OCI-LY7 (cell line): ENCODE measurements around the gene ZNF254. TPM values are rescaled to one million over a fixed set of nuclear protein-coding genes. Genes with fewer than 3 reads are reported as not detected.

ENCODE experiments used
- BruUV-seq: library from RNA; stranded (reverse); fragments of 400-500 nt; replicated peaks from 2 replicates; lab custom pipeline; 2021; lab: Mats Ljungman, UMichigan
- CTCF ChIA-PET: fragments of 300-600 bp; sonication (Branson Sonifier 250); formaldehyde crosslinking; loops from one replicate; lab custom pipeline; 2022; ENCODE audit warnings: antibody characterized with exemption; ENCODE audit not compliant: unreplicated experiment; lab: Charles Lee
- POLR2A ChIA-PET: fragments of 300-600 bp; sonication (Branson Sonifier 250); formaldehyde crosslinking; loops from one replicate; lab custom pipeline; 2022; ENCODE audit warnings: antibody characterized with exemption; lab: Charles Lee
- DNase-seq: peaks from one replicate; pipeline ENCODE4 v3.0.0-alpha.2; 2015; ENCODE audit warnings: low spot score
- H2AFZ ChIP-seq: fragments of 200-600 bp; sonication (generic), shearing (Covaris generic); 2 replicates; pipeline ENCODE4 v1.6.1; 2014; ENCODE audit warnings: mild to moderate bottlenecking, antibody characterized with exemption, low read length, moderate library complexity
- H3K27ac ChIP-seq: fragments of 200-600 bp; sonication (generic); 2 replicates; pipeline ENCODE4 v1.5.1; 2014; ENCODE audit warnings: mixed run types, low read depth, mild to moderate bottlenecking, moderate library complexity, low read length, inconsistent platforms; ENCODE audit not compliant: poor library complexity, severe bottlenecking
- H3K36me3 ChIP-seq: fragments of 200-600 bp; sonication (generic); 2 replicates; pipeline ENCODE4 v1.6.1; 2014; ENCODE audit warnings: mild to moderate bottlenecking, antibody characterized with exemption, low read length, moderate library complexity, mixed read lengths; ENCODE audit not compliant: insufficient read depth
- H3K4me1 ChIP-seq: fragments of 200-600 bp; sonication (generic); 2 replicates; pipeline ENCODE4 v1.5.1; 2014; ENCODE audit warnings: mild to moderate bottlenecking, low read length; ENCODE audit not compliant: insufficient read depth, poor library complexity, severe bottlenecking
- H3K4me2 ChIP-seq: fragments of 200-600 bp; sonication (generic); 2 replicates; pipeline ENCODE4 v1.6.1; 2014; ENCODE audit warnings: mild to moderate bottlenecking, low read length
- H3K4me3 ChIP-seq: fragments of 200-600 bp; sonication (generic); 2 replicates; pipeline ENCODE4 v1.5.1; 2014; ENCODE audit warnings: mild to moderate bottlenecking, low read depth, low read length; ENCODE audit not compliant: poor library complexity, severe bottlenecking
- H3K79me2 ChIP-seq: fragments of 200-600 bp; sonication (generic); 2 replicates; pipeline ENCODE4 v1.6.1; 2016; ENCODE audit warnings: low read depth, mild to moderate bottlenecking, low read length, moderate library complexity, mixed read lengths; ENCODE audit not compliant: insufficient read depth
- H3K9me2 ChIP-seq: fragments of 200-600 bp; sonication (generic); 2 replicates; pipeline ENCODE4 v1.6.1; 2016; ENCODE audit warnings: mild to moderate bottlenecking, low read length, mixed read lengths; ENCODE audit not compliant: insufficient read depth
- H3K9me3 ChIP-seq: fragments of 200-600 bp; sonication (generic); 2 replicates; pipeline ENCODE4 v1.6.1; 2014; ENCODE audit warnings: mild to moderate bottlenecking, mixed run types, low read length, mixed read lengths
- H4K20me1 ChIP-seq: fragments of 200-600 bp; sonication (generic); 2 replicates; pipeline ENCODE4 v1.6.1; 2014; ENCODE audit warnings: mild to moderate bottlenecking, antibody characterized with exemption, low read length, moderate library complexity, mixed read lengths; ENCODE audit not compliant: insufficient read depth
- EZH2phosphoT487 ChIP-seq: fragments of 200-600 bp; sonication (generic); IDR thresholded peaks from 2 replicates; pipeline ENCODE4 v1.6.1; 2018; ENCODE audit warnings: low read depth, borderline replicate concordance, mild to moderate bottlenecking, mixed run types, antibody characterized with exemption, low read length, moderate library complexity, mixed read lengths
- intact Hi-C: fragments of 100-400 bp; cut with micrococcal nuclease; formaldehyde crosslinking; loops from one replicate; pipeline ENCODE4 v1.10.0; 2022; ENCODE audit not compliant: unreplicated experiment
- total RNA-seq, 2 experiments: library from RNA; depleted of rRNA in 1 of 2; stranded (reverse); fragments of >200 nt in 1 of 2; shearing (Covaris generic) in 1 of 2; gene quantifications; 2 replicates each; pipeline ENCODE4 v1.2.3, GENCODE V29; 2014 to 2022
- TF ChIP-seq, protein P1 (sequence below): fragments of 200-600 bp; sonication (generic); conservative IDR thresholded peaks from 2 replicates; pipeline ENCODE4 v1.5.1; 2014; ENCODE audit warnings: mild to moderate bottlenecking, antibody characterized with exemption, low read length, moderate library complexity, mixed read lengths

Gene ZNF254
- total RNA-seq, 2 experiments from 2014 or later = 10.1 to 12.2 TPM

DNA sequence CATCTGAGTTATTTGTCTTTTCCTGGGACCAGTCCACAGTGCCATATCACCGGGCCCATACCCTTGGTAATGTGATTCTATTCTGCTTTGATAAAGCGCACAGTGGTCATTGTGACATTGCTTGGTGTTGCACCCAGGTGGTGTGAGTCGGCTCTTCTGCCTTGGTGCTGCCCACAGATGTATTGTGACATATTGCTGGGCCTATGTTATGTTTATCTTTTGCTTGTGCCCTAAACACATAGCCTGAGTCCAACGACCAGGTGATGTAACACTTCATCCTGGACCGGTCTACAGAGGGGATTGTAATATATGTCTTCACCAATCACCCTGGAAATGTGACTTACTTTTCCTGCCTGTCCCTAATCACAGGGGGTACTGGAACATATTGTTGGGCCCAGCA is 23.7 kb upstream of the ZNF254 start:
- no TSS peak for BruUV-seq
- Histone ChIP-seq H3K4me3 (no peak overlapping the region), H3K36me3 (0 out of 2 replicates have a peak, but pooled peaks cover 3% of the 10 kb centered on the region), H4K20me1 (no peaks in the 10 kb centered on the region), H3K79me2 (no peaks in the 10 kb centered on the region), H3K4me2 (no peak overlapping the region), H3K27ac (no peak overlapping the region), H3K4me1 (no peaks in the 10 kb centered on the region), H3K9me3 (no peaks in the 10 kb centered on the region), H2AFZ (no peak overlapping the region), H3K9me2 (no peaks in the 10 kb centered on the region)
- TF ChIP-seq, protein P1, sequence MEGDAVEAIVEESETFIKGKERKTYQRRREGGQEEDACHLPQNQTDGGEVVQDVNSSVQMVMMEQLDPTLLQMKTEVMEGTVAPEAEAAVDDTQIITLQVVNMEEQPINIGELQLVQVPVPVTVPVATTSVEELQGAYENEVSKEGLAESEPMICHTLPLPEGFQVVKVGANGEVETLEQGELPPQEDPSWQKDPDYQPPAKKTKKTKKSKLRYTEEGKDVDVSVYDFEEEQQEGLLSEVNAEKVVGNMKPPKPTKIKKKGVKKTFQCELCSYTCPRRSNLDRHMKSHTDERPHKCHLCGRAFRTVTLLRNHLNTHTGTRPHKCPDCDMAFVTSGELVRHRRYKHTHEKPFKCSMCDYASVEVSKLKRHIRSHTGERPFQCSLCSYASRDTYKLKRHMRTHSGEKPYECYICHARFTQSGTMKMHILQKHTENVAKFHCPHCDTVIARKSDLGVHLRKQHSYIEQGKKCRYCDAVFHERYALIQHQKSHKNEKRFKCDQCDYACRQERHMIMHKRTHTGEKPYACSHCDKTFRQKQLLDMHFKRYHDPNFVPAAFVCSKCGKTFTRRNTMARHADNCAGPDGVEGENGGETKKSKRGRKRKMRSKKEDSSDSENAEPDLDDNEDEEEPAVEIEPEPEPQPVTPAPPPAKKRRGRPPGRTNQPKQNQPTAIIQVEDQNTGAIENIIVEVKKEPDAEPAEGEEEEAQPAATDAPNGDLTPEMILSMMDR = no peak
- TF ChIP-seq EZH2phosphoT487 = no peak
- intact Hi-C loops = no loop called here
- POLR2A ChIA-PET = no interaction called here
- CTCF ChIA-PET = no interaction called here
- DNase-seq = no peak

DNA sequence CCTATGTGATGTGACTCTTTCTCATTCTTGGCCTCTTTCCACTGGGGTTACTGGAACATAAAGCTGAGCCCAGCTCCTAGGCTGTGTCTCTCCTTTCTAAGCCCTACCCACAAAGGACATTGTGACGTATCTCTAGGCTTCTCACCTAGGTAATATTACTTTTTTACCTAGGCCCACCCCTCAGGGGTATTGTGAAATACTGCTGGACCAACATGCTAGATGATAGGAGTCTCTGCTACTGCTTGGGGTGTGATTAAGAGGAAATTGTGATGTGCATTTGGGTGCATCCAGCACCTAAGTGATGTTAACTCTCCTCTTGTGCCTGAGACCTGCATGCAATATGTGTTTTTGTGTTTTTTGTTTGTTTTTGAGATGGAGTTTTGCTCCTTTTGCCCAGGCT is 22.8 kb upstream of the ZNF254 start:
- no peak overlapping the region for H3K27ac ChIP-seq
- no peak overlapping the region for H2AFZ ChIP-seq
- H4K20me1 ChIP-seq = no peaks in the 10 kb centered on the region
- POLR2A ChIA-PET = no interaction called here
- no peaks in the 10 kb centered on the region for H3K9me3 ChIP-seq
- CTCF ChIA-PET = no interaction called here
- intact Hi-C loops = no loop called here
- no peaks in the 10 kb centered on the region for H3K4me1 ChIP-seq
- no peak for TF ChIP-seq EZH2phosphoT487
- TF ChIP-seq, protein P1 = no peak
- H3K4me2 ChIP-seq = no peak overlapping the region
- no peaks in the 10 kb centered on the region for H3K9me2 ChIP-seq
- 0 out of 2 replicates have a peak, but pooled peaks cover 3% of the 10 kb centered on the region for H3K36me3 ChIP-seq
- BruUV-seq = no TSS peak
- no peak for DNase-seq
- no peak overlapping the region for H3K4me3 ChIP-seq
- no peaks in the 10 kb centered on the region for H3K79me2 ChIP-seq

DNA sequence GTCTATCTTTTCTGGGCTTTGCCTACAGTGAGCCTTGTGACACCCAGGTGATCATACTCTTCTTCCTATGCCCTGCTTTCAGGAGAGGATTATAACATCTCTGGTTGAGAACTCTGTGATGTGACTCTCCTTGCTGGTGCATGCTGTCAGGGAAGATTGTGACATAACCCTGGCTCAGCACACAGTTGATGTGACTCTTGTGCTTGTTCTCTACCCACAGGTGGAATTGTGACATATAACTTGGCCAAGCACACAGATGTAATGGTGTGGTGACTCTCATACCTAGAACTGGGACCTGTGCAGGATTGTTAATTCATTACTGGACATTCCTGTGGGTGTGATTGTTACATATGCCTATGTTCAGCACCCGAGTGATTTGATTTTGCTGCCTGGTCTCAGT is 21.7 kb upstream of the ZNF254 start:
- Histone ChIP-seq H2AFZ (no peak overlapping the region), H3K36me3 (0 out of 2 replicates have a peak, but pooled peaks cover 2% of the 10 kb centered on the region), H3K4me1 (no peaks in the 10 kb centered on the region), H4K20me1 (no peaks in the 10 kb centered on the region), H3K9me3 (no peaks in the 10 kb centered on the region), H3K27ac (no peak overlapping the region), H3K79me2 (no peaks in the 10 kb centered on the region), H3K4me3 (no peak overlapping the region), H3K9me2 (no peaks in the 10 kb centered on the region), H3K4me2 (no peak overlapping the region)
- TF ChIP-seq EZH2phosphoT487 = no peak
- TF ChIP-seq, protein P1 = no peak
- CTCF ChIA-PET = no interaction called here
- intact Hi-C loops = no loop called here
- no TSS peak for BruUV-seq
- POLR2A ChIA-PET = no interaction called here
- no peak for DNase-seq
